GM21619 (cell line): ENCODE results near the gene MTURN.
"Not testable (repeated sequence)": the region's sequence is repeated elsewhere in the genome, so short reads cannot be mapped to it uniquely, and the experiment has no call there.

Source experiments
- ATAC-seq: cut with Tn5 transposase; IDR thresholded peaks from one replicate; pipeline ENCODE4 v1.9.1; 2021; ENCODE audit not compliant: unreplicated experiment

The MTURN gene

GRCh38 chr7:30177186-30177585, 42.4 kb downstream of the MTURN start:
- ATAC-seq: no peak

DNA sequence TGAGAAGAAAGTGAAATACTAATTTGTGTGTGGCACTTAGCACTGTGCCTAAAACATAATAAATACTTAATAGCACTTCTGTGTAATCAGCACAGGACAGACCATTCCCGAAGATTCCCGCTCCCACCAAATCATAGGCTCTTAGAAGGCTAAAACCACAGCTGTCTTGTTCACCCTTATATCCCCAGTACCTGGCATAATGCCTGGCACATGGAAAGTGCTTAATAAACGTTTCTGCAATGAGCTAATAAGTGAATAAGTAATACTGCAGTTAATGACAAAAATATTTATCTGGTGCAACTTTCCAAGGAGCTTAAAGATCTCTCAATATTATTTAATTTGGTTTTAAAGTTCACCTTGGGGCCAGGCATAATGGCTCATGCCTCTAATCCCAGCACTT, 43.2 kb downstream of the MTURN start:
- ATAC-seq: no peak

DNA sequence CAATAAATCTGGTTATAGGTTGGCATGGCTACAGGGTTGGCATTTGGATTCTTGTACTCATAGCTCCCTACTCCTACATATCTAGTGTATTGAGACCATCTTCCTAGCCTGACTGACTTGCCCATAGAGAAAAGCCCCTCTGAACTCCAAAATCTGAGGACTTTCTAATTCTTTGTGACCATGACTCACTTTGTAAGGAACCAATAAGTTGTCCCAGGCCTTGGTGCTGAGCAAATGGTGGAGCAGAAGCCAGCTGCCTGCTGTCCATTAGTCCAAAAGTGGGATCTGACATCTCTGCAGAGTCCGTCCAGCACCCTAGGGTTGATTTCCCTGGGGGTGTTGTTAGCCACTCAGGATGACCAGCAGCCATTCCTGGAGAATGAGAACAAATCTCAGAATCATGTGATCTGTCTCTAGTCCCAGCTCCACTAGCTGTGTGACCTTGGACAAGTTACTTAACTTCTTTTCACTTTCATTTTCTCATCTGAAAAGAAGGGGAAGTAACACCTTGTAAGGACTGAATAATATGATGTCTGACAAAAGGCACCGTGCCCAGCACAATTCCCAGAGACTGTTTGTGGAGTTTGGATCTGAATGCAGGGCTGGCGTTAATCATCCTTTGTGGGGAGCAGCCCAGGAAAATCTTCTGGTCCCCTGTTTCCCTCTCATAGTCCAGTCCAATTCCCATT, 44.1 kb downstream of the MTURN start:
- ATAC-seq: peak; percentile 85

- no peak for ATAC-seq
These were observed 45.9 kb downstream of the MTURN start for GRCh38 chr7:30180718-30181117.

DNA sequence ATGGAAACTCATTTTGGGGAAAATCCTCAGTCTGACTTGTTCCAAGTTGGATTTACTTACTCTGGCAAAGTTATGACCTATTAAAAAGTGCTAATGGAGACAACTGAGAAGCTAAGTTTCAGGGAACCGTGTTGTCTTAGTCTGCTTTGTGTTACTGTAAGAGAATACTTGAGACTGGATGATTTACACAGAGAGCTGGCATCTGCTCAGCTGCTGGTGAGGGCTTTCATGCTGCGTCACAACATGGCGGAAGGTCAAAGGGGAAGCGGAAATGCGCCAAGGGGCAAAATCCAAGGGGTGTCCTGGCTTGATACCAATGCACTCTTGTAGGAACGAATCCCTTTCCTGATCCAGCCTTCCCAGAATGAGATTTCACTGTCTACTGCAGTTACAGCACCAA, 46.4 kb downstream of the MTURN start:
- no peak for ATAC-seq

GRCh38 chr7:30181736-30182522, 47.1 kb downstream of the MTURN start:
- no peak for ATAC-seq

- ATAC-seq: no peak
These were observed 48.0 kb downstream of the MTURN start for GRCh38 chr7:30182814-30183213.

GRCh38 chr7:30183749-30184369, 49.1 kb downstream of the MTURN start:
- no peak for ATAC-seq

GRCh38 chr7:30184791-30185487, 50.2 kb downstream of the MTURN start:
- ATAC-seq: no peak

GRCh38 chr7:30185496-30185895, 50.7 kb downstream of the MTURN start:
- ATAC-seq: no peak

DNA sequence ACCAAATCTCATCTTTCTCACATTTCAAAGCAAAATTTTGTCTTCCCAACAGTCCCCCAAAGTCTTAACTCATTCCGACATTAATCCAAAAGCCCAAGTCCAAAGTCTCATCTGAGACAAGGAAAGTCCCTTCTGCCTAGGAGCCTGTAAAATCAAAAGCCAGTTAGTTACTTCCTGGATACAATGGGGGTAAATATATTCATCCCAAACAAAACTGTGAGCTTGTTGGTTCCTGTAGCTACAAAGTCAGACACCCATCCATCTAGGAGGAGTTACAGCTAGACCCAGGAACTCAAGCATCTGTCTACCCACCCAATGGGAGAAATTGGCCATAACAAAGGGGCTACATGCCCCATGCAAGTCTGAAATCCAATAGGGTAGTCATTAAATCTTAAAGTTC, 51.9 kb downstream of the MTURN start:
- no peak for ATAC-seq

DNA sequence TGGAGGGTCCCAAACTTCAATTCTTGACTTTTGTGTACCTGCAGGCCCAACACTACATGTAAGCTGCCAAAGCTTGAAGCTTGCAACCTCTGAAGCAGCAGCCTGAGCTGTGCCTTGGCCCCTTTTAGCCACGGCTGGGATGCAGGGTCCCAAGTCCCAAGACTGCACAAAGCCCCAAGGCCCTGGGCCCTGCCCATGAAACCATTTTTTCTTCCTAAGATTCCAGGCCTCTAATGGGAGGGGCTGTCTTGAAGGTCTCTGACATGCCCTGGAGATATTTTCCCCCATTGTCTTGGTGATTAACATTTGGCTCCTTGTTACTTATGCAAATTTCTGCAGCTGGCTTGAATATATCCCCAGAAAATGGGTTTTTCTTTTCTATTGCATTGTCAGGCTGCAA, 52.7 kb downstream of the MTURN start:
- ATAC-seq: no peak

DNA sequence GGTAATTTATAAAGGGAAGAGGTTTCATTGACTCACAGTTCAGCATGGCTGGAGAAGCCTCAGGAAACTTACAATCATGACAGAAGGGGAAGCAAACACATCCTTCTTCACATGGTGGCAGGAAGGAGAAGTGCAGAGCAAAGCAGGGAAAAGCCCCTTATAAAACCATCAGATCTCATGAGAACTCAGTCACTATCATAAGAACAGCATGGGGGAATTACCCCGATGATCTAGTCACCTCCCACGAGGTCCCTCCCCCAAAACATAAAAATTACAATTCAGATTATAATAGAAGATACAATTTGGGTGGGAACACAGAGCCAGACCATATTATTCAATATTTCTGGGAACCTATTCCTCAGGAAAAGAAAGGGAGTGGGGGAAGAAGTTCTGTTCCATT, 53.6 kb downstream of the MTURN start:
- ATAC-seq: not testable (repeated sequence)

- ATAC-seq: no peak
These were observed 54.0 kb downstream of the MTURN start for GRCh38 chr7:30188811-30189210.

- ATAC-seq: no peak
These were observed 57.0 kb downstream of the MTURN start for GRCh38 chr7:30191809-30192208.

- ATAC-seq: no peak
These were observed 58.7 kb downstream of the MTURN start for GRCh38 chr7:30193336-30193943.

DNA sequence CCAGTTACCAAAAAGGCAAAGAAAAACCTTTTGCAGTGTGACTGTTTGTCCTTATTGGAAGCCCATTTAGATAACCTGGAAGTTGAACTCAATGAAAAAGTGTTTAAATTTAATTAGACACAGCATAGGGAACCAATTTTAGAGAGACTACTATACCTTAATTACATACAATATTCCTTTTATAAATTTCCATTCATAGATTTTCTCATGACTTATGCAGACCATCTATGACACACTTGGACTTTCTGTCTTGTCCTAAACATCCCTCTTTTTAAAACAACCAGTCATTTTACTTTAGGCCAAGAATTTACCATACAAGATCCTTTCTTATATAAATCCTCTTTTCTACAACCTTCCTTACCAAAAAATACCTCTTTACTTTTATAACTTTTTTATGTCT, 61.6 kb downstream of the MTURN start:
- no peak for ATAC-seq

- ATAC-seq: no peak
These were observed 62.7 kb downstream of the MTURN start for GRCh38 chr7:30197438-30197837.

DNA sequence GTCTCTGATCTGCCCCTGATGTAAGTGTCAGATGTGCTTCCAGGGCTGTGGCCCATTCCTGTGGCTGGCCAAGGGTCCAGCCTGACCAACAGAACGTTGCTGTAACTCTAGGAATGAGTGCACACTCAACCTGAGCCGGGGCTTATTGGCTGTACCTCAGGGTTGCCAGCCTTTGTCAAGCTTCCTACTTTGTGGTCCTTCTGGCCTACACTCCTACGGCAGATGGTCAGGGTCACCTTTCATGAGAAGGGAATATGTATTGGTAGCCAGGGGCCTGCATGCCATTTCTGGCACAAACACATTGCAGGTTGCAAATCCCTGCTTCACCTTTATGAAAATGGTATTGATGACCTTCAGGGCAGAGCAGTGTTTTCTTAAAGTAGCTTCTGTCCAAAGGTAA, 64.5 kb downstream of the MTURN start:
- ATAC-seq: no peak

DNA sequence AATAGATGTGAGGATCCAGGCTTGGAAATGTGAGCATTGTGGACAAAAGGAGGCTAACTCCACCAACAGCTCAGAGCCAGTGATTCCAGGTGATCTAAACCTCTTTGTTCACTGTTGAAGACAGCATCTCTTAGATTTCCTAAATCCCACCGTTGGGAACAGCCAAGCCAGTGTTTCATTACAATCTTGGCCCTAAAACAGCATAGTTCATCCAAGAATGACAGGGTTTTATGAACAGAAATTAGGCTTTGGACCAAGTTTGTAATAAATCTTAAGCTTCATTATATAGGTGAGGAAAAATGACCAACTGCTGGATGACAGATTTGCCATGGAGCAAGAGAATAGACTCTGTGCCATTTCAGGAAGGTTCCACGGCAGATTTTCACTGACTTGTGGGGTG, 65.8 kb downstream of the MTURN start:
- ATAC-seq: no peak

DNA sequence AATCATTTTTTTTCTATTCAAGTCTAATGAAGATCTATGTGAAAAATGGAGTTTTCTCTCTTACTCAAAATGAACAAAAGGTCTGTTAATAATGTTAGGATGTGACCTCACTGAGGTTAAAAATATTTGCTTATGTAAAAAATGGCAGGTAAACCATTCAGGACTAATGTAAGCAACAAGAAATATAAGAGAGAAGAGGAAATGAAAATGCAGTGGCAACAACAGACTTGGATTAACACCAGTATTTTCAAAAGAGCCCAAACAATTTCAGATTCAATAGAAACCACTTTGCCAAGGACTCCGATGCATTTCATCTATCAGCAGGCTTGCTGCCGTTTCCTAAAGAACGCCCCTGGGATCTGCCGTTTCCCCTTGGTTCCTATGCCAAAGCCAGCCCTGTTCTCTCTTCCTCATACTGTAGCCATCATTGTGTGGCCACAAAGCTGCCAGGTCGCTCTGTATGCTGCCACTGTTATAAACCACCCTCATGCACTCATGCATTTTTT, 66.4 kb downstream of the MTURN start:
- peak; percentile 91 for ATAC-seq
